Urinary bladder (tissue), 4 donors: ENCODE data around the gene ZMAT3. TPM values are rescaled to one million over a fixed set of nuclear protein-coding genes. Genes with fewer than 3 reads are reported as not detected.
"Not testable (repeated sequence)": the region's sequence is repeated elsewhere in the genome, so short reads cannot be mapped to it uniquely, and the experiment has no call there.

Experiments used
- DNase-seq: peaks from one replicate; pipeline ENCODE4 v3.0.0-alpha.2; 2015; ENCODE audit errors: extremely low spot score
- H3K27ac ChIP-seq: one replicate; pipeline ENCODE4 v1.5.1; 2013; ENCODE audit warnings: low read depth, mild to moderate bottlenecking, moderate library complexity
- H3K36me3 ChIP-seq: one replicate; pipeline ENCODE4 v1.6.1; 2013; ENCODE audit warnings: mild to moderate bottlenecking, moderate library complexity; ENCODE audit not compliant: insufficient read depth
- H3K4me1 ChIP-seq: one replicate; pipeline ENCODE4 v1.6.1; 2013; ENCODE audit warnings: mild to moderate bottlenecking, moderate library complexity; ENCODE audit not compliant: insufficient read depth
- H3K4me3 ChIP-seq: one replicate; pipeline ENCODE4 v1.5.1; 2013; ENCODE audit warnings: low read depth, low read length
- WGBS: extraction: QIAGEN DNeasy Blood & Tissue Kit; methylation state at CpG from one replicate; pipeline ENCODE4 v1.1.7; 2013; 5-methylcytosine and 5-hydroxymethylcytosine counted together
- polyA plus RNA-seq: library from polyadenylated mRNA; stranded (reverse); fragments of 200-250 nt; gene quantifications from one replicate; pipeline ENCODE4 v1.2.3, GENCODE V29; 2013
- total RNA-seq: library from RNA; depleted of rRNA; stranded (reverse); fragments of >200 nt; gene quantifications from one replicate; pipeline ENCODE4 v1.2.3, GENCODE V29; 2014
- donor health status: healthy with polysubstance abuse.
- donor health status: healthy.

Gene ZMAT3
- total RNA-seq (13.5 TPM), polyA plus RNA-seq (4.0 TPM)

DNA sequence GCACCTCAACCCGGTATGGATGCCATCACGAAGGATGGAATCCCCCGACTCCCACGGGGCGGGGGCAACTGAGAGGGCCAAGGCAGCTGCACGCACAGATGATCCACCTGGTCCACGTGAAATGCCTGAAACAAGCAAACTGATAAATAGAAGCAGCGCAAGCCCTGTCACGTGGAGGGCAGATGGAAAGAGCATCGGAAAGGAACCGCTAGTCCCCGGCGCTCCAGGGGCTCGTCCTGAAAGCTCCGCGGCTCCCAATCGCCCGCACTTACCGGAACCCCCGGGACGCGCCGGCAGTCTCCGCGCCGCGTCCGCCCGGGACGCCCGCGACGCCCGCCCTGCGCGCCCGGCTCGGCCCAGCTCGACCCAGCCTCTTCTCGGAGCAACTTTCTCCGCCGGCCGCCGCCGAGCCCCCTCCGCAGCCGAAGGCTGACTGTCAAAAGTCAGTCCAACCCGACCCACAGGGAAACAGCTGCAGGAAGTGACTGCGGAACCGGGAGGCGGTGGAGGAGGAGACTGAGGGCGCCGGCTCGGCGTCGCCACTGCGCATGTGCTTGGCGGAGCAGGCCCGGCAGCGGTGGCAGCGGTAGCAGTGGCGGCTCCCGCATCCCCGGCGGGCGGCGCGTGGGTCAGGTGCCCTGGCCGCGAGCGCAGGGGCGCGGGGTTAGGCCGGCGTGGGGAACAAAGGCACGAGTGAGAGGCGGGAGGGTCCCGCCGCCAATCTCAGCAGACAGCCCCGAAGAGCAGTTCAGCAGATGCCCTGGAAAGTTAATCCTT, at the start of gene ZMAT3:
TSS of gene ZMAT3 (minus strand) at position 487 of the 777 bp plus-strand sequence. CDS start 4,057 bp downstream, outside the sequence.
- under 1% methylated on average over 80 of the region's 80 CpGs for WGBS
- DNase-seq: peak; percentile 56
- Histone ChIP-seq H3K27ac (peak within 1 kb of the TSS; percentile 79), H3K36me3 (no peaks in the 10 kb centered on the region), H3K4me3 (peak within 1 kb of the TSS; percentile 69), H3K4me1 (peaks cover 1% of the 10 kb centered on the region)

DNA sequence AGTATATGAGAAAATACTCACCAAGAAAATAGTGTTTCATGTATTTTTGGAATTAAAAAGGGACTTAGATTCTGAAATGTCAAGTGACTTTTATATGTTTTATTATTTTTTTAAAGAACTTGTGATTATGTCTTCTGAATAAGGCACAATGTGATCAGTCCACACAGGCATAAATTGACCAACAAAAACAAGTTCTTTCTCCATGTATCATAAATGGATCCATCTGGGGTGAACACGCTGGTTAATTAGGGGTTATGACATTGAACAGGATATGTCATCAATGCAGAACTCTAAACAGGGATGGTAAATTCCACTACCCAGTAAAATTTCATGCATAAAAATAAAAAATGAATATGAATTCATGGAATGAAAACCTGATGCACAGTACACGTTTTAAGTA, 45.2 kb upstream of the ZMAT3 start:
- H3K4me1 ChIP-seq: no peaks in the 10 kb centered on the region
- DNase-seq: no peak
- H3K36me3 ChIP-seq: no peaks in the 10 kb centered on the region
- H3K27ac ChIP-seq: no peak overlapping the region
- no peak overlapping the region for H3K4me3 ChIP-seq
- WGBS: 59% methylated on average over 2 of the region's 2 CpGs

DNA sequence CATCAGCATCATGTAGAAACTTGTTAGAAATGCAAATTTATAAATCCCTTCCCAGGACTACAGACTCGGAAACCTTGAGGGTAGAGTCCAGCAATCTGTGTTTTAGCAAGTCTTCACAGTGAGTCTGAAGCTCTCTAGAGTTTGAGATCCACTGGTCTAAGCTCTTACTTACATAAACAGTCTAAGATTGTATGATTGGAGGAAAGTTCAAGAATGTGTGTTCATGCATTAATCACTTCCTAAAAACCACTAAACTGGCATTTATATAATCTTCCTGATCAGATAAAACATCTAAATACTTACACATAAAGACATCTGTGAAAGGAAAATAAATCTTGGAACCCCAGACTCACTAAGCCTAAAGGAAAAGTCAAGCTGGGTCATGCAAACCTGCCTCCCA, 43.8 kb upstream of the ZMAT3 start:
- not testable (repeated sequence) for H3K4me1 ChIP-seq, DNase-seq, H3K36me3 ChIP-seq, H3K4me3 ChIP-seq, H3K27ac ChIP-seq
- WGBS: 17% methylated on average over 1 of the region's 1 CpG

DNA sequence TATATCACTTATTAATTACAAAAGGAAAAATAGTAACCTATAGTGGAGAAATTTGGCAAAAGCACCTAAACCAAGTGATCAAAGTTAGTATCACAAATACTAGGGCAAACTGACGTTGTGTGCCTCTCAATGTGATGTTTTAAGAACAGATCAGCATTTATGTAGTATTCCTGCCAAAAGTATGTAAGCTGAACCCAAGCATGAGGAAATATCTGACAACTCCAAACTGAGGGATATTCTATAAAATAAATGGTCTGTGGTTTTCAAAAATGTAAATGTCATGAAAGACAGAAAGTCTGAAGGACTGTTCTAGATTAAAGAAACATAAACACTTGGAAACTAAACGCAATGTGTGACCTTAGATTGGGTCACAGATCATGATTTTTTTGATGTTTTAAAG, 42.3 kb upstream of the ZMAT3 start:
- no peaks in the 10 kb centered on the region for H3K36me3 ChIP-seq
- no peaks in the 10 kb centered on the region for H3K4me1 ChIP-seq
- H3K27ac ChIP-seq: no peak overlapping the region
- WGBS: 28% methylated on average over 2 of the region's 2 CpGs
- DNase-seq: no peak
- H3K4me3 ChIP-seq: no peak overlapping the region

DNA sequence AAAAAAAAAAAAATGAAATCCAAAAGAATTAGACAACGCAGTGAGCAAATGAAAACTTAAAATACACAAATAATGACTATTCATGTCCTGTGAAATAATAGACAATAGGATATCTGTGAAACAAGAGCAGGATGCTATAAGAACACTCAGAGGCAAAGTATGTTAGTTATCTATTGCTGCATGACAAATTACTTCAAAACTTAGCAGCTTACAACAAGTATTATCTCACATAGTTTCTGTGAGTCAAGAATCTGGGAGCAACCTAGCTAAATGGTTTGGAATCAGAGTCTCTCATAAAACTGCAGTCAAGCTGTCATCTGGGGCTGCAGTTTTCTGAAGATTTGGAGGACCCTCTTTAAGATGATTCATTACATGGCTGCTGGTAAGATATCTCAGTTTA, 36.5 kb upstream of the ZMAT3 start:
- Histone ChIP-seq H3K27ac (no peak overlapping the region), H3K36me3 (no peaks in the 10 kb centered on the region), H3K4me1 (no peaks in the 10 kb centered on the region), H3K4me3 (no peak overlapping the region)
- 66% methylated on average over 1 of the region's 1 CpG for WGBS
- no peak for DNase-seq

DNA sequence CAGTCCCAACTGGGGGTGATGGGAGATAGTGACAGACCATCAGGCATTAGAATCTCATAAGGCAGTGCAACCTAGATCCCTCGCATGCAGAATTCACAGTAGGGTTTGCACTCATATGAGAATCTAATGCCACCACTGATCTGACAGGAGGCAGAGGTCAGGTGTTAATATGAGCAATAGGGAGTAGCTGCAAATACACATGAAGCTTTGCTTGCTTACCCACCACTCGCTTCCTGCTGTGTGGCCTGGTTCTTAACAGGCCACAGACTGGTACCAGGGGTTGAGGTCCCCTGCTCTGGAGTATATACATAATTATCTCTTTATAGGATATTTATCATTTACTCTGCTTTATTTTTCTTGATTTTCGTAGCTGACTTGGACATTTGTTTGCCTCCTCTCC, 36.0 kb upstream of the ZMAT3 start:
- DNase-seq: no peak
- Histone ChIP-seq H3K36me3 (no peaks in the 10 kb centered on the region), H3K4me3 (no peak overlapping the region), H3K4me1 (no peaks in the 10 kb centered on the region), H3K27ac (no peak overlapping the region)
- 86% methylated on average over 3 of the region's 3 CpGs for WGBS

DNA sequence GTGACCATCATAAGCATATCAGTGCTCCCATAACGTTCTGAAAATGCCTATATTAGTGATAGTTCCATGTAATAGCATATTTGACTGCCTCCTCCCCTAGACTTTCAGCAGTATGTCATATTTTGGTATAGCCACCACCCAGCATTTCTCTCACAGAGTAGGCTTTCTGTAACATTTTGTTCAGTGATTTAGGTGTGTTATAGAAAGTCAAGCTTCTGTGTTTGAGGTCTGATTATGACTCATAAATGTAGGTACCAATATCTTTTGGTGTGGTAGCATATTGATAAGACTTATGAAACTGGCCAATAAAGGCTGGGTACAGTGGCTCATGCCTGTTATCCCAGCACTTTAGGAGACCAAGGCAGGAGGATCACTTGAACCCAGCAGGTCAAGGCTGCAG, 34.3 kb upstream of the ZMAT3 start:
- no peak overlapping the region for H3K27ac ChIP-seq
- WGBS: 25% methylated on average over 1 of the region's 1 CpG

GRCh38 chr3:179100652-179101051, 29.0 kb upstream of the ZMAT3 start:
- H3K4me3 ChIP-seq: no peak overlapping the region
- H3K36me3 ChIP-seq: no peaks in the 10 kb centered on the region
- no peak overlapping the region for H3K27ac ChIP-seq
- H3K4me1 ChIP-seq: no peaks in the 10 kb centered on the region
- no peak for DNase-seq

More for the DNA sequence above, 34.3 kb upstream of the ZMAT3 start:
- H3K4me3 ChIP-seq: no peak overlapping the region
- H3K36me3 ChIP-seq: no peaks in the 10 kb centered on the region
- DNase-seq: no peak
- no peaks in the 10 kb centered on the region for H3K4me1 ChIP-seq

DNA sequence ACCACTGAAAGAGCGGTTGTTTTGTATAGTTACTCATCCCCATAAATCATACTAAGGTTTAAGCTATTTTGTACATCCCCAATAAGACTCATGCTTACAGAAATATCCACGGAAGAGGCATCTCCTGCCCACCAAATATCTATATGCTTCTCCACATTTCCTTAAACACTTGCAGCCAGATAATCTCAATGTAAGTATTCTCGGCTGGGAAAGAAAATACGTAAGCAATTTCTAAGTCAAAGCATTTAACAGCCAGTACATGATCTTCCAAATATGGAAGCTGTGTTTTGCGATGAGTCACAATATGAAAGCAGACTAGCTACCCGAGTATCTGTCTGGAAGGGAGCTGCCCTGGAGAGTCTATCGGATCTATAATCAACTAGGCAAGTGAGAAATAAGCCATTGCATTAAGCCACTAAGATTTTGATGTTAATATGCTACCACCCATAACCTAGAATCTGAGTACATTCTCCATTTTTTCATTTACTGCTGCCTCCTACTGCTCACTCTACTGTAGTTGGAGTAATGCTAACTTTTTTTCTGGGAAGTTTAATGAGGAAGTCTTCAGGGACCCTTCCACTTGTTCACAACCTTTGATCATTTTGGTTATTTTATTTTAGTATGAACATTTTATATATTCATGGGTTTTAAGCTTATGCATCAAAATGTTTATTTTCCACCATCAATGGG, 26.9 kb upstream of the ZMAT3 start:
- H3K4me1 ChIP-seq: no peaks in the 10 kb centered on the region
- H3K4me3 ChIP-seq: no peak overlapping the region
- DNase-seq: no peak
- 23% methylated on average over 7 of the region's 7 CpGs for WGBS
- H3K27ac ChIP-seq: no peak overlapping the region
- no peaks in the 10 kb centered on the region for H3K36me3 ChIP-seq

DNA sequence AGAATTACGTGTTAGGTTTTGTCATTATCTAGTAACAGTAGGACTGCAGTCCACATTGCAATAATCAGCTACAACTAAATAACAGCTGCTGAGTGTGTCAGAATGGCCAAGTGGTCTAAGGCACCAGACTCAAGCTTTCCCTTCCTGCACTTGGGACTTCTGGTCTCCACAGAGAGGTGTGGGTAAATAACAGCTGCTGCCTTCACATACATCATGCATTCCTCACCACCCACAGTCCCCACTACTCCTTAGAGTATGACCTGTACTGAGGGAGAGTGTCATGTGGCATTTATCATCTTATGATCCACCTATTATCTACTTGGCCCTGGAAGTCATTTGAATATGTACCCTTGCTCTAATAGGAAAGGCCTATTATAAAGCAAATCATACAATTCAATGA, 22.2 kb upstream of the ZMAT3 start:
- Histone ChIP-seq H3K4me1 (no peaks in the 10 kb centered on the region), H3K27ac (no peak overlapping the region), H3K4me3 (no peak overlapping the region), H3K36me3 (no peaks in the 10 kb centered on the region)
- DNase-seq: no peak
- 91% methylated on average over 1 of the region's 1 CpG for WGBS

DNA sequence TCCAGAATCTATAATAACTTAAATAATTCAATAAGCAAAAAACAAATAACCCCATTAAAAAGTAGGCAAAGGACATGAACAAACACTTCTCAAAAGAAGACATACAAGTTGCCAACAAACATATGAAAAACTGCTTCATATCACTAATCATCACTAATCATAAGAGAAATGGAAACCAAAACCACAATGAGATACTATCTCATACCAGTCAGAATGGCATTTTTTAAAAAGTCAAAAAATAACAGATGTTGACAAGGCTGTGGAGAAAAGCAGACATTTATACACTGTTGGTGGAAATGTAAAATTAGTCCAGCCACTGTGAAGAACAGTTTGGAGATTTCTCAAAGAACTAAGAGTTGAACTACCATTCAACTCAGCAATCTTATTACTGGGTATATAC, 19.5 kb upstream of the ZMAT3 start:
- no peaks in the 10 kb centered on the region for H3K4me1 ChIP-seq
- H3K36me3 ChIP-seq: no peaks in the 10 kb centered on the region
- no peak overlapping the region for H3K27ac ChIP-seq
- no peak overlapping the region for H3K4me3 ChIP-seq
- DNase-seq: no peak

GRCh38 chr3:179088306-179088705, 16.7 kb upstream of the ZMAT3 start:
- DNase-seq: no peak
- no peaks in the 10 kb centered on the region for H3K4me1 ChIP-seq
- H3K4me3 ChIP-seq: no peak overlapping the region
- no peak overlapping the region for H3K27ac ChIP-seq
- H3K36me3 ChIP-seq: no peaks in the 10 kb centered on the region
- WGBS: 45% methylated on average over 2 of the region's 2 CpGs

GRCh38 chr3:179083977-179084376, 12.4 kb upstream of the ZMAT3 start:
- Histone ChIP-seq H3K36me3 (no peaks in the 10 kb centered on the region), H3K4me3 (no peak overlapping the region), H3K4me1 (no peaks in the 10 kb centered on the region), H3K27ac (no peak overlapping the region)
- WGBS: 62% methylated on average over 2 of the region's 2 CpGs
- DNase-seq: no peak

GRCh38 chr3:179082416-179082815, 10.8 kb upstream of the ZMAT3 start:
- Histone ChIP-seq H3K36me3 (no peaks in the 10 kb centered on the region), H3K27ac (no peak overlapping the region), H3K4me3 (no peak overlapping the region), H3K4me1 (no peaks in the 10 kb centered on the region)
- DNase-seq: no peak
- 72% methylated on average over 3 of the region's 3 CpGs for WGBS
